NCI-H748 (cell line): ENCODE data around the gene KLRC2.
"Not testable (repeated sequence)": the region's sequence is repeated elsewhere in the genome, so short reads cannot be mapped to it uniquely, and the experiment has no call there.

Experiments
- DNase-seq: peaks from one replicate; lab custom pipeline; 2025; ENCODE audit not compliant: unreplicated experiment; lab: John Stamatoyannopoulos, UW

The KLRC2 gene

DNA sequence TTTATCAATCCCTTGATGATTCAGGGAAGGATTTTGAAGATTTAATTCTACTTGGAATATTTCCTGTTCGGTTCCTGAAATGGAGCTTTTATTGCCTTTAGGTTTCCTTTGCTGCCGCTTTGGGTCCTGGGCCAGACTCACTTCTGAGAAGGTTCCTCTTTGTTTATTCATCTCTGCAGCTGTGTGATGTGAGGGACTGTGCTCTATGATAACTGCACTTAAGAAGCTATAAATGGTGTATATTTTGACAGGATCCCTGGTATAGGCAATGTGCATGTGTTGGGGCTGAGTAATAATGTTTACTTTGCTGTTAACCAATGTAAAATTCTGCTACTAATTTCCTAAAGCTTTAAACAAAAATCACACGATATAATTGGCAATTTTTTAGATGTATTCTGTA, at the start of gene KLRC2:
Gene KLRC2, minus strand, starts transcription at position 195 of the 400 bp plus-strand sequence. Its CDS starts 24 bp downstream, at position 171.
- DNase-seq = peak; percentile 8

DNA sequence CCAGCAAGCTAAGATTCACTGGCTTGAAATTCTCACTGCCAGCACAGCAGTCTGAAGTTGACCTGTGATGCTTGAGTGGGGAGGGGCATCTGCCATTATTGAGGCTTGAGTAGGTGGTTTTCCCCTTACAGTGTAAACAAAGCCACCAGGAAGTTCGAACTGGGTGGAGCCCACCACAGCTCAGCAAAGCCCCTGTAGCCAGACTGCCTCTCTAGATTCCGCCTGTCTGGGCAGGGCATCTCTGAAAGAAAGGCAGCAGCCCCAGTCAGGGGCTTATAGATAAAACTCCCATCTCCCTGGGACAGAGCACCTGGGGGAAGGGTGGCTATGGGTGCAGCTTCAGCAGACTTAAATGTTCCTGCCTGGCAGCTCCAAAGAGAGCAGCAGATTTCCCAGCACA, 46.1 kb upstream of the KLRC2 start:
- peak; percentile 10 for DNase-seq

DNA sequence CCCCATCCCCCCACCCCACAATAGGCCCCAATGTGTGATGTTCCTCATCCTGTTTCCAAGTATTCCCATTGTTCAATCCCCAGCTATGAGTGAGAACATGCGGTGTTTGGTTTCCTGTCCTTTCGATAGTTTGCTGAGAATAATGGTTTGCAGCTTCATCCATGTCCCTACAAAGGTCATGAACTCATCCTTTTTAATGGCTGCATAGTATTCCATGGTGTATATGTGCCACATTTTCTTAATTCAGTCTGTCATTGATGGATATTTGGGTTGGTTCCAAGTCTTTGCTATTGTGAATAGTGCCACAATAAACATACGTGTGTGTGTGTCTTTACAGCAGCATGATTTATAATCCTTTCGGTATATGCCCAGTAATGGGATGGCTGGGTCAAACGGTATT, 37.0 kb upstream of the KLRC2 start:
- not testable (repeated sequence) for DNase-seq

DNA sequence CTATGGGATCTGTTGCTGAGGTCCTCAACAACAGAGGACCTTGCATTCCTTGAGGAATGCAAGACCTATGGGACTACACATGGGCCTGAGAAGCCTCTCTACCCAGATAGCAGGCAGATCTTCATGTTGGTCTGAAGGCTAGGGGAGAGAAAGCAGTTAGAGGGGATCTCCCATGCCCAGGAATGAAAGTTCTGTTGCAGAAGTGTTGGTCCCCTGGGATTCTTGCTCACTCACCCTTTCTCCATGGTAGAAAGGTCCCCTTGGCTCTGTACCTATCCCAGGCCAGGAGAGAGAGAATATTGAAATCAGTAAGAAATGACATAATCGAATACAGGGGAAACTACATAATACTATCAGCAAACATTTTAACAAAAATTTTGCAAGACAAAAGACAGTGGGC, 33.9 kb upstream of the KLRC2 start:
- no peak for DNase-seq

DNA sequence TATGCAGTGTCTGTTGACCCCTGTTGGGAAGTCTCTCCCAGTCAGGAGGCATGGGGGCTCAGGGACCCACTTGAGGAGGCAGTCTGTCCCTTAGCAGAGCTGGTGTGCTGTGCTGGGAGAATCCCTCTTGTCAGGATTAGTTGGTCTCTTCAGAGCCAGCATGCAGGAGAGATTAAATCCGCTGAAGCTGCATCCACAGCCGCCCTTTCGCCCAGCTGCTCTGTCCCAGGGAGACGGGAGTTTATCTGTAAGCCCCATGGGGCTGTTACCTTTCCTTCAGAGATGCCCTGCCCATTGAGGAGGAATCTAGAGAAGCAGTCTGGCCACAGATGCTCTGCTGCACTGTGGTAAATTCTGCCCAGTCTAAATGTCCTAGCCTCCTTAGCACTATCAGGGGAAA, 30.5 kb upstream of the KLRC2 start:
- no peak for DNase-seq

DNA sequence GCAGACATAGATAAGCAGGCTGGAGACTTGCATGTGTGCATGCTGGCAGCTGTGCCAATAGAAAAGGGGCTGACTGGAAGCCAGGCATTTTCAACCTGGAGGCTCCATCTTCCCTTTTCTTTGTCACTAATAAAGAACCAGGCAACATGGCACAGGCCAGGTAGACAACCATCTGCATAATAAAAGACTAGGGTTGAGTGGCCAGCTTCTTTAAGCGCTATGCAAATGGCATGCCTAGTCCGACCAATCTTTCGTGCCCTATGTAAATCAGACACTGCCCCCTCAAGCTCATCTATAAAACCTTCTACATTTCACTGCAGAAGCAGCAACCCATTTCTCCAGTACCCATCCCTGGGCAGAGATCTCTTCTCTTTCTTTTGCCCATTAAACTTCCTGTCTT, 21.9 kb upstream of the KLRC2 start:
- no peak for DNase-seq

DNA sequence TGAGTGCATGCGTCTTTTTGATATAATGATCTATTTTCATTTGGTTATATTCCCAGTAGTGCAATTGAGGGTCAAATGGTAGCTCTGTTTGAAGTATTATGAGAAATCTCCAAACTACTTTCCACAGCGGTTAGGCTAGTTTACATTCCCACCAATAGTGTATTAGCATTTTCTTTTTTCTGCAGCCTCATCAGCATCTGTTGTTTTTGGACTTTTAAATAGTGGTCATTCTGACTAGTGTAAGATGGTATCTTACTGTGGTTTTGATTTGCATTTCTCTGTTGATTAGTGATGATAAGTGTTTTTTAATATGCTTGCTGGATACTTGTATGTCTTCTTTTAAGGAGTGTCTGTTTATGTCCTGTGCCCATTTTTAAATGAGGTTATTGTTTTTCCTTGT, 21.0 kb upstream of the KLRC2 start:
- no peak for DNase-seq

DNA sequence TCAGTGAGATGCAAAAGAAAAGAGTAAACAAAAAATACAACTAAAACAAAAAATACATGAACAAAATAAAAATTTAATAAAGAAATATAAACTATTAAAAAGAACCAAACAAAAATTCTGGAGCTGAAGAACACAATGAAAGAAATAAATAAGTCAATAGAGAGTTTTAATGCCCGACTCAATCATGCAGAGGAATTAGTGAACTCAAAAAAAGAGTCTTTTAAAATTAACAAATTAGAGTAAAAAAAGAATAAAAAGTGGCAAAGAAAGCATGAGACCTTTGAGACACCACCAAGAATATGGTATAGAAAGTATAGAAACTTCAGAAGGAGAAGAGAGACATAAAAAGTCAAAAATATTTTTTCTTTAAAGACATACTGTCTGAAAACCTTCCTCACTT, 20.0 kb upstream of the KLRC2 start:
- DNase-seq = no peak

DNA sequence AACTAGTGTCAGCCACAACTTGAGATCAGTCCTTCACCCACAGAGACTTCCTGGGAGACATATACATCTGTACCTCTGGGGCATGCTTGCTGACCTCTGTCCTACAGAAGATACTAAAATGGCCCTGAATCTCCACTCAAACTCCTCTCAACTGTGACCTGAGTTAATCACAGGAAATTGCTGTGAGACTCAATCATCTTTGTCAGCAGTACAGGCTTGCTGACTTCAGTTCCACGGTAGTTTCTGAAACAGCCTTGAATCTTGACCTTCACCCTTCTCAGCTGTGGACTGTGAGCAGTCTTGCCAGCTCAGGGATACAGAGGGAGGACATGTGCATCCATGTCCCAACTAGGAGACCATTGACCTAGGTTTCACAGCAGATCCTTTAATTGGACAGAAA, 18.7 kb upstream of the KLRC2 start:
- DNase-seq = no peak

DNA sequence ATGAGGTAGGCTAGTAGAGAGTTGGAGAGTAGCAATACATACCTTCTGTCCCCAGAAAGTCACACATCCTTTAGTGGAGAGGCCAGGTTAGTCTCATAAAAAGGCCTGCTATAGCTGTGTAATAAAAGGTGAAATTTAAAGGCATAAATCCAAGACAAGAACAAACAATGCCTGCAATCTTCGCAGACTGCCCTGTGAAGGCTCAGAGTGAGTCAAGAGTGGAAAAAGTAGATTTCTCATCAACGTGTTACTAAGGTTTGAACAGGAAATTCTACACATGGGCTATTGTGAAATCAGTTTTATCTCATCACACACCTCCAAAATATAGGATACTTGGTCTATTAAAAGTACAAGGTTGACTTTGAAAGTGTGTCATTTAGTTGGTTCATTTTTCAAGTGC, 17.3 kb upstream of the KLRC2 start, which contains the start of gene KLRC1:
Gene KLRC1, minus strand, starts transcription at position 222 of the 400 bp plus-strand sequence. CDS start 2,221 bp downstream, outside the sequence.
- DNase-seq = no peak

DNA sequence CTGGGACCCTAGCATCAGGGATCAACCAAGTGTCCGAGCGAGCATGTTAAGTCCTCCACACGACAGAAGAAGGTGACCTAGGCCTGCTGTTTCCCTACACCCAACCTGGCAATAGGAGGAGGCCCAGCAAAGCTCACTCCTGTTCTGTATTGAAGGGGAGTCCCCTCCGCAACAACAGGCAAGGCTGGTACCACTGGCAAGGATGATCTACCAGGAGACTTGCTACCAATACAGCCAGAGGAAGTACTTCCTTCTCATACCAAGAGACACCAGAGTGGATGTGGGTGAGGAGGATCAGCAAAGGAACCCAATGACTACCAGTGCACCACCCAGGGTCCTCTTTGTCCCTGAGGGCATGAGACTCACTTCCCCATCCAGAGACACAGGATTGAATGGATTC, 12.4 kb upstream of the KLRC2 start:
- no peak for DNase-seq

DNA sequence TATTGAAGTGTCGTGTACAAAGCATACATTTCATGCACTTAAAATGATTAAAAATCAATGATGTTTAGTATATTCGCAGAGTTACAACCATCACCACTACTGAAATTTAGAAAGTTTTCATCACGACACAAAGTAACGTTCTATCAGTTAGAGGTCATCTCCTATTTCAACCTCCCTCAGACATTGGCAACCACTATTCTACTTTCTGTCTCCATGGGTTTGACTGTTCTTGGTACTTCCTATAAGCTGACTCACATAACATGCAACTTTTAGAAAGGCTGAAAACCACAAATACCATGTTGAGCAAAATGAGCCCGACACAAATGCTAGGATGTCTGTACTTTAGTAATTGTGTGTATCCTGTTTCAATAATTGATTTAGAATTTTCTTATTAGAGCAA, 10.2 kb upstream of the KLRC2 start:
- DNase-seq = not testable (repeated sequence)

DNA sequence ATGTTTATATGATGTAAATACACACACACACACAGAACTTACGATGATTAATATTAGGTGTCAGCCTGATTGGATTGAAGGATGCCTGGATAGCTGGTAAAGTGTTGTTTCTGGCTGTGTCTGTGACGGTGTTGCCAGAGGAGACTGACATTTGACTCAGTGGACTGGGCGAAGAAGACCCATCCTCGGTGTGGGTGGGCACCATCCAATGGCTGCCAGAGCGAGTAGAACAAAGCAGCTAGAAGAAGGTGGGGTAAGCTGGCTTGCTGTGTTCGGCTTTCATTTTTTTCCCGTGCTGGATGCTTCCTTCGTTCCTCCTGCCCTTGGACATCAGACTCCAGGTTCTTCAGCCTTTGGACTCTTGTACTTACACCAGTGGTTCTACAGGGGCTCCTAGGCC, 5.3 kb upstream of the KLRC2 start:
- DNase-seq = not testable (repeated sequence)

DNA sequence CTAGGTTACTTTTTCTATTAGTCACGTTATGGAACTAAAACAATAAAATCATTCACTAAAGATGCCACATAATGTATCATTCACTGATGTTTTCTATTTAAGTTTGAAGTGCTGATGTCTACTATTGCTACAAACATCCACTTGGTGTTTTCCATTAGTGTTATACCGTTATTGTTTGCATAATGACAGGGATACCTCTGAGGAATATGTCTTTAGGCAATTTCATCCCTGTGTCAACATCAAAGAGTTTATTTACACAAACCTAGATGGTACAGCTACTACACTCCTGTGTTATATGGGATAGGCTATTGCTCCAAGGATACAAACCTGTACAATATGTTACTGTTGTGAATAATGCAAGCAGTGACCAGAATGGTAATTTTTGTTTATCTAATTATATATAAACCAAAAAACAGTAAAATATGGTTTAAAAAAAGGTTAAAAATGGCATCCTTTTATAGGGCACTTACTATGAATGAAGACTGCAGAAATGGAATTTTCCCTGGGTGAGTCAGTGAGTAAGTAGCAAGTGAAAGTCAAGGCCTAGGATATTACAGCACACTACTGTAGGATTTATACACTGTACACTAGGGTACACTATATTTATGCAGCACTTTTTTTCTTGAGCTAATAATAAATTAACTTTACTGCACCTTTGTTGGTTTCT, 3.9 kb upstream of the KLRC2 start:
- DNase-seq = peak; percentile 72

DNA sequence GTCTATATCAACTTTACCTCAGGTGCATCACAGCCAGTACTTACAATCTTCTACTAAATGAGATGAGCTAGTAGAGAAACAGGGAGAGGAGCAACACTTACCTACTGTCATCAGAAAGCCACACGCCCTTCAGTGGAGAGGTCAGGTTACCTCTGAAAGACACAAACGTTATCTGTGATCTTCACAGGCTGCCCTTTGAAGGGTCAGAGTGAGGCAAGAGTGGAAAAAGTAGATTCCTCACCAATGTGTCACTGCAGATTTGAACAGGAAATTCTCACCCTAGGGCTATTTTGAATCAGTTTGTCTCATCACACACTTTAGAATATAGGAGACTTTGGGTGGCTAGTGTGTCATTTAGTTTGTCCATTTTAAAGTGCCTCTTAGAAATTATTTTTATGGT, 1.8 kb upstream of the KLRC2 start:
- DNase-seq = not testable (repeated sequence)

DNA sequence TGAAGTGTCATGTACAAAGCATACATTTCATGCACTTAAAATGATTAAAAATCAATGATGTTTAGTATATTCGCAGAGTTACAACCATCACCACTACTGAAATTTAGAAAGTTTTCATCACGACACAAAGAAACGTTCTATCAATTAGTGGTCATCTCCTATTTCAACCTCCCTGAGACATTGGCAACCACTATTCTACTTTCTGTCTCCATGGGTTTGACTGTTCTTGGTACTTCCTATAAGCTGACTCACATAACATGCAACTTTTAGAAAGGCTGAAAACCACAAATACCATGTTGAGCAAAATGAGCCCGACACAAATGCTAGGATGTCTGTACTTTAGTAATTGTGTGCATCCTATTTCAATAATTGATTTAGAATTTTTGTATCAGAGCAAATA, 5.2 kb downstream of the KLRC2 start:
- DNase-seq = not testable (repeated sequence)

DNA sequence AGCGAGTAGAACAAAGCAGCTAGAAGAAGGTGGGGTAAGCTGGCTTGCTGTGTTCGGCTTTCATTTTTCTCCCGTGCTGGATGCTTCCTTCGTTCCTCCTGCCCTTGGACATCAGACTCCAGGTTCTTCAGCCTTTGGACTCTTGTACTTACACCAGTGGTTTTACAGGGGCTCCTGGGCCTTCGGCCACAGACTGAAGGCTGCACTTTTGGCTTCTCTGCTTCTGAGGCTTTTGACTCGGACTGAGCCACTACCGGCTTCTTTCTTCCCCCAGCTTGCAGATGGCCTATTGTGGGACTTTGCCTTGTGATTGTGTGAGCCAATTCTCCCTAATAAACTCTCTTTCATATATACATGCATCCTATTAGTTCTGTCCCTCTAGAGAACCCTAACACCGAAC, 9.9 kb downstream of the KLRC2 start:
- not testable (repeated sequence) for DNase-seq

DNA sequence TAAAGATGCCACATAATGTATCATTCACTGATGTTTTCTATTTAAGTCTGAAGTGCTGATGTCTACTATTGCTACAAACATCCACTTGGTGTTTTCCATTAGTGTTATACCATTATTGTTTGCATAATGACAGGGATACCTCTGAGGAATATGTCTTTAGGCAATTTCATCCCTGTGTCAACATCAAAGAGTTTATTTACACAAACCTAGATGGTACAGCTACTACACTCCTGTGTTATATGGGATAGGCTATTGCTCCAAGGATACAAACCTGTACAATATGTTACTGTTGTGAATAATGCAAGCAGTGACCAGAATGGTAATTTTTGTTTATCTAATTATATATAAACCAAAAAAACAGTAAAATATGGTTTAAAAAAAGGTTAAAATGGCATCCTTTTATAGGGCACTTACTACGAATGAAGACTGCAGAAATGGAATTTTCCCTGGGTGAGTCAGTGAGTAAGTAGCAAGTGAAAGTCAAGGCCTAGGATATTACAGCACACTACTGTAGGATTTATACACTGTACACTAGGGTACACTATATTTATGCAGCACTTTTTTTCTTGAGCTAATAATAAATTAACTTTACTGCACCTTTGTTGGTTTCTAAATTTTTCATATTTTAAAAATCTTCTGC, 11.4 kb downstream of the KLRC2 start:
- DNase-seq = peak; percentile 1

DNA sequence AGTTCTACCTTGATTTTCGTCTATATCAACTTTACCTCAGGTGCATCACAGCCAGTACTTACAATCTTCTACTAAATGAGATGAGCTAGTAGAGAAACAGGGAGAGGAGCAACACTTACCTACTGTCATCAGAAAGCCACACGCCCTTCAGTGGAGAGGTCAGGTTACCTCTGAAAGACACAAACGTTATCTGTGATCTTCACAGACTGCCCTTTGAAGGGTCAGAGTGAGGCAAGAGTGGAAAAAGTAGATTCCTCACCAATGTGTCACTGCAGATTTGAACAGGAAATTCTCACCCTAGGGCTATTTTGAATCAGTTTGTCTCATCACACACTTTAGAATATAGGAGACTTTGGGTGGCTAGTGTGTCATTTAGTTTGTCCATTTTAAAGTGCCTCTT, 13.7 kb downstream of the KLRC2 start:
- DNase-seq = not testable (repeated sequence)

DNA sequence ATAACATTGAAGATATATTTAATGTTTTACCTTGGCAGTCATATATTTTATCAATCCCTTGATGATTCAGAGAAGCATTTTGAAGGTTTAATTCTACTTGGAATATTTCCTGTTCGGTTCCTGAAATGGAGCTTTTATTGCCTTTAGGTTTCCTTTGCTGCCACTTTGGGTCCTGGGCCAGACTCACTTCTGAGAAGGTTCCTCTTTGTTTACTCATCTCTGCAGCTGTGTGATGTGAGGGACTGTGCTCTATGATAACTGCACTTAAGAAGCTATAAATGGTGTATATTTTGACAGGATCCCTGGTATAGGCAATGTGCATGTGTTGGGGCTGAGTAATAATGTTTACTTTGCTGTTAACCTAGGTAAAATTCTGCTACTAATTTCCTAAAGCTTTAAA, 15.5 kb downstream of the KLRC2 start, which contains the start of gene KLRC3:
Gene KLRC3, minus strand, starts transcription at position 262 of the 400 bp plus-strand sequence. Its CDS starts 45 bp downstream, at position 217.
- not testable (repeated sequence) for DNase-seq

DNA sequence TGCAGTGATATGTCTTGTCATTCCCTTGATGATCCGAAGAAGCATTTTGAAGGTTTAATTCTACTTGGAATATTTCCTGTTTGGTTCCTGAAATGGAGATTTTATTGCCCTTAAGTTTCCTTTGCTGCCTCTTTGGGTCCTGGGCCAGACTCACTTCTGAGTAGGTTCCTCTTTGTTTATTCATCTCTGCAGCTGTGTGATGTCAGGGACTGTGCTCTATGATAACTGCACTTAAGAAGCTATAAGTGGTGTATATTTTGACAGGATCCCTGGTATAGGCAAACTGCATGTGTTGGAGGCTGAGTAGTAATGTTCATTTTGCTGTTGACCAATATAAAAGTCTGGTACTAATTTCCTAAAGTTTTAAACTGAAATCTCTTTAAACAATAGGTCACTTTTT, 26.4 kb downstream of the KLRC2 start, which contains the start of gene KLRC4:
Gene KLRC4, minus strand, starts transcription at position 366 of the 400 bp plus-strand sequence. Its CDS starts 182 bp downstream, at position 184.
- DNase-seq = peak; percentile 3

DNA sequence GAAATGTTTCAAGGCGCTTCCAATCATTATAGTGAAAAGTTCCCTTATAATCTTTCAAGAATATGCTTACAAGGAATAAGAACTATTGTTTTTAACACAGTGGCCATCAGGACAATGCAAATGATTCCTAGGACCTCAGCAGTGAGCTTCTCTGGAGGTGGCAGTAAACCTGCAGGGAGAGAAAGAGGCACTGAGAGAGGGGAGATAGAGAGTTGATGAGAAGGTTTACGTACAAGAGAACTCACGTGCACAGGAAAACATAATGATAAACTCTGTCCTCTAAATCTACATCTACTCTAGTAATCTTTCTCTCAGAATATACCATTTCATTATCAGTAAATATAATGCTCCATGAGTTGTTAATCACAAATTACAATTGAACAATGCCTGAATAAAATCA, 27.0 kb downstream of the KLRC2 start:
- no peak for DNase-seq
